SK-N-SH treated with all-trans-retinoic acid at 6 μM for 48 hours (cell line): ENCODE measurements around the gene EYA4.

ENCODE experiments used
- ARNTL ChIP-seq: fragments of 450-650 bp; formaldehyde crosslinking; IDR thresholded peaks from 2 replicates; pipeline ENCODE4 v1.5.0; 2020; ENCODE audit warnings: low read depth, mild to moderate bottlenecking, moderate library complexity, borderline replicate concordance
- CSDC2 ChIP-seq: fragments of 250-450 bp; sonication (Bioruptor Pico); IDR thresholded peaks from 2 replicates; pipeline ENCODE4 v1.5.0; 2020; ENCODE audit warnings: mild to moderate bottlenecking, moderate library complexity
- CSRNP3 ChIP-seq: fragments of 250-450 bp; sonication (Bioruptor Pico); IDR thresholded peaks from 2 replicates; pipeline ENCODE4 v1.5.1; 2021; ENCODE audit warnings: mild to moderate bottlenecking, moderate library complexity
- ISL1 ChIP-seq: fragments of 250-450 bp; sonication (Bioruptor Pico); IDR thresholded peaks from 2 replicates; pipeline ENCODE4 v2.1.2; 2022; ENCODE audit warnings: mild to moderate bottlenecking, moderate library complexity
- OSR1 ChIP-seq: fragments of 250-450 bp; sonication (Bioruptor Pico); IDR thresholded peaks from 2 replicates; pipeline ENCODE4 v1.8.0; 2022; ENCODE audit warnings: moderate library complexity, mild to moderate bottlenecking, inconsistent platforms
- PATZ1 ChIP-seq: fragments of 250-450 bp; sonication (Bioruptor Pico); IDR thresholded peaks from 2 replicates; pipeline ENCODE4 v1.8.0; 2020; ENCODE audit warnings: mild to moderate bottlenecking, moderate library complexity, borderline replicate concordance
- PPARA ChIP-seq: fragments of 250-450 bp; sonication (Bioruptor Pico); IDR thresholded peaks from 2 replicates; pipeline ENCODE4 v1.5.0; 2020; ENCODE audit warnings: mild to moderate bottlenecking, borderline replicate concordance
- RARB ChIP-seq: fragments of 250-450 bp; sonication (Bioruptor Pico); IDR thresholded peaks from 2 replicates; pipeline ENCODE4 v1.8.0; 2021; ENCODE audit warnings: mild to moderate bottlenecking, moderate library complexity
- TCF4 ChIP-seq: fragments of 250-450 bp; sonication (Bioruptor Pico); IDR thresholded peaks from 2 replicates; pipeline ENCODE4 v1.8.0; 2021; ENCODE audit warnings: mild to moderate bottlenecking, moderate library complexity, borderline replicate concordance
- ZC3H10 ChIP-seq: fragments of 250-450 bp; sonication (Bioruptor Pico); IDR thresholded peaks from 2 replicates; pipeline ENCODE4 v1.5.1; 2021; ENCODE audit warnings: mild to moderate bottlenecking, moderate library complexity
- ZFP3 ChIP-seq: fragments of 250-450 bp; sonication (Bioruptor Pico); IDR thresholded peaks from 2 replicates; pipeline ENCODE4 v1.5.0; 2020; ENCODE audit warnings: mild to moderate bottlenecking, moderate library complexity
- ZFP30 ChIP-seq: fragments of 450-650 bp; formaldehyde crosslinking; IDR thresholded peaks from 2 replicates; pipeline ENCODE4 v1.5.0; 2022; ENCODE audit warnings: mild to moderate bottlenecking, moderate library complexity

- no peak for TF ChIP-seq OSR1 (CRISPR knock-in tag)
- TF ChIP-seq PATZ1, result no peak
- no peak for TF ChIP-seq CSDC2 (CRISPR knock-in tag)
- TF ChIP-seq ISL1, result no peak
- TF ChIP-seq ZFP30 (CRISPR knock-in tag), result no peak
- TF ChIP-seq PPARA, result no peak
- TF ChIP-seq TCF4, result no peak
- no peak for TF ChIP-seq RARB (CRISPR knock-in tag)
- TF ChIP-seq CSRNP3 (CRISPR knock-in tag), result no peak
- TF ChIP-seq ZC3H10 (CRISPR knock-in tag), result no peak
- TF ChIP-seq ZFP3, result no peak
- no peak for TF ChIP-seq ARNTL (CRISPR knock-in tag)
Observed at GRCh38 chr6:133499662-133500061, 258.5 kb downstream of the EYA4 start.
